ENCODE measurements around the gene RPL27A. TPM values are rescaled to one million over a fixed set of nuclear protein-coding genes. Genes with fewer than 3 reads are reported as not detected.
A peak's percentile ranks its signal among the peaks of the same experiment; 100 is the strongest.

RPL27A gene
- total RNA-seq, 1 donor from 2014 or later: 920 TPM

- ATAC-seq (peak; percentile 6 to 13), DNase-seq (no peak)
- intact Hi-C loops (cut with DNase I): no loop called here
- Histone ChIP-seq H3K36me3 (peaks cover 23% of the 10 kb centered on the region), H3K27me3 (ENCODE audit: low read depth) (no peaks in the 10 kb centered on the region), H3K4me3 (no peak overlapping the region), H3K9me3 (no peaks in the 10 kb centered on the region), H3K4me1 (peaks cover 64% of the 10 kb centered on the region), H3K27ac (peak overlapping the region; percentile 81)
- TF ChIP-seq CTCF (IDR thresholded peaks at IDR 0.05): no peak
Observed at GRCh38 chr11:8721609-8722500, 39.3 kb downstream of the RPL27A start.

GRCh38 chr11:8722809-8723208, 40.2 kb downstream of the RPL27A start:
- H3K4me1 ChIP-seq: peaks cover 59% of the 10 kb centered on the region
- intact Hi-C loops (cut with DNase I): no loop called here
- no peaks in the 10 kb centered on the region for H3K9me3 ChIP-seq
- no peaks in the 10 kb centered on the region for H3K27me3 ChIP-seq (ENCODE audit: low read depth)
- no peak for TF ChIP-seq CTCF (IDR thresholded peaks at IDR 0.05)
- no peak for ATAC-seq
- H3K36me3 ChIP-seq: peaks cover 17% of the 10 kb centered on the region
- no peak overlapping the region for H3K4me3 ChIP-seq
- DNase-seq: no peak
- peak overlapping the region; percentile 81 for H3K27ac ChIP-seq

GRCh38 chr11:8723711-8724110, 41.1 kb downstream of the RPL27A start:
- DNase-seq (no peak), ATAC-seq (no peak)
- Histone ChIP-seq H3K36me3 (peaks cover 17% of the 10 kb centered on the region), H3K4me3 (no peak overlapping the region), H3K9me3 (no peaks in the 10 kb centered on the region), H3K27ac (no peak overlapping the region), H3K27me3 (ENCODE audit: low read depth) (no peaks in the 10 kb centered on the region), H3K4me1 (peaks cover 60% of the 10 kb centered on the region)
- intact Hi-C loops (cut with DNase I): no loop called here
- TF ChIP-seq CTCF (IDR thresholded peaks at IDR 0.05): no peak

- H3K27ac ChIP-seq: no peak overlapping the region
- H3K9me3 ChIP-seq: no peaks in the 10 kb centered on the region
- ATAC-seq (no peak), DNase-seq (no peak)
- H3K27me3 ChIP-seq (ENCODE audit: low read depth): no peaks in the 10 kb centered on the region
- intact Hi-C loops (cut with DNase I): no loop called here
- peaks cover 59% of the 10 kb centered on the region for H3K4me1 ChIP-seq
- peaks cover 17% of the 10 kb centered on the region for H3K36me3 ChIP-seq
- H3K4me3 ChIP-seq: no peak overlapping the region
- no peak for TF ChIP-seq CTCF (IDR thresholded peaks at IDR 0.05)
Observed at GRCh38 chr11:8724682-8725081, 42.1 kb downstream of the RPL27A start.

- TF ChIP-seq CTCF (IDR thresholded peaks at IDR 0.05): no peak
- H3K27ac ChIP-seq: peak overlapping the region; percentile 25
- no peaks in the 10 kb centered on the region for H3K27me3 ChIP-seq (ENCODE audit: low read depth)
- ATAC-seq (no peak), DNase-seq (no peak)
- peaks cover 43% of the 10 kb centered on the region for H3K4me1 ChIP-seq
- intact Hi-C loops (cut with DNase I): no loop called here
- no peak overlapping the region for H3K4me3 ChIP-seq
- H3K36me3 ChIP-seq: peaks cover 26% of the 10 kb centered on the region
- no peaks in the 10 kb centered on the region for H3K9me3 ChIP-seq
Observed at GRCh38 chr11:8726395-8726794, 43.8 kb downstream of the RPL27A start.

Measured in lower lobe of right lung (tissue), 2 donors.